ENCODE results near the gene BABAM1. TPM values are rescaled to one million over a fixed set of nuclear protein-coding genes. Genes with fewer than 3 reads are reported as not detected.

The BABAM1 gene
- total and polyA plus RNA-seq, 9 of the 15 experiments (the other 6 are each of a cell fraction or from before 2014, with no cell fraction given): 14.7 to 160 (median 113) TPM

GRCh38 chr19:17279436-17279835 is 12.2 kb downstream of the BABAM1 start:
- intact Hi-C loops (cut with micrococcal nuclease) (no loop called here), in situ Hi-C loops (cut with MboI) (loop anchor here (5.0 kb wide), 1 partner anchor 77 kb away; no protein-coding TSS in a partner anchor)
- Histone ChIP-seq H3K4me2 (ENCODE audit: insufficient read depth, low read length) (no peak overlapping the region), H3K4me1 (replicated peaks in 1 of 2; ENCODE audit: control insufficient read depth in 2 of 2, insufficient read depth in 2 of 2, low read length in 2 of 2) (peaks cover 0 to 24% of the 10 kb centered on the region in 2 experiments; a peak in 4 of 5 replicates), H3K9me3 (replicated peaks; ENCODE audit: control insufficient read depth, insufficient read depth, low read depth, low read length) (no peaks in the 10 kb centered on the region), H3K79me2 (ENCODE audit: control insufficient read depth, insufficient read depth, low read length) (peaks cover 5% of the 10 kb centered on the region; the same call in 2 of the 3 replicates), H3K36me3 (ENCODE audit: control insufficient read depth, insufficient read depth, low read length) (peaks cover 47% of the 10 kb centered on the region; the same call in 2 of the 3 replicates), H3K9me1 (ENCODE audit: control insufficient read depth, insufficient read depth, low read length) (peaks cover 3% of the 10 kb centered on the region), H4K20me1 (replicated peaks; ENCODE audit: control insufficient read depth, insufficient read depth, low read length) (peaks cover 6% of the 10 kb centered on the region; the same call in 1 of the 2 replicates), H2AFZ (ENCODE audit: low read depth, low read length) (no peak overlapping the region), H3K27ac (ENCODE audit: extremely low read depth, low read depth, low read length) (no peak overlapping the region), H3K9ac (ENCODE audit: insufficient read depth in 1 of 2, low read depth in 2 of 2, low read length in 2 of 2) (no peak overlapping the region), H3K4me3 (no peak overlapping the region), H3K27me3 (ENCODE audit: control insufficient read depth in 2 of 2, insufficient read depth in 2 of 2, low read length in 2 of 2) (no peaks in the 10 kb centered on the region)
- TF ChIP-seq ESRRB (CRISPR knock-in tag; IDR thresholded peaks at IDR 0.05; ENCODE audit: borderline replicate concordance) (no peak), ZNF436 (CRISPR knock-in tag; IDR thresholded peaks at IDR 0.05) (no peak)
- WGBS (ENCODE audit: insufficient coverage, low coverage, missing lambda C conversion rate): 87% methylated on average over 3 of the region's 3 CpGs
- BruUV-seq (replicated peaks): no TSS peak
- POLR2A ChIA-PET: interaction anchor here (0.6 to 0.9 kb wide), 6 partner anchors 11 to 652 kb away, joined by 3 to 5 read pairs (median 4); partner anchors contain the start of genes BABAM1 and MED26
- ATAC-seq (no peak), DNase-seq (ENCODE audit: extremely low read depth in 1 of 4, low spot score in 3 of 4) (no peak), FAIRE-seq (no peak)
- CTCF ChIA-PET (ENCODE audit: low intra/inter-chr PET ratio): no interaction called here

Measured in K562 (cell line).